GM23338 (cell line): ENCODE results near the gene DENR.

ENCODE experiments used
- CTCF ChIP-seq, 2 experiments: fragments of 200-600 bp in 1 of 2; sonication (generic) in 1 of 2; conservative IDR thresholded peaks; 2 replicates each; pipeline versions ENCODE4 v1.5.1 to v1.6.1; 2016 to 2017; ENCODE audit warnings: antibody characterized with exemption in 2 of 2, low read depth in 2 of 2, mild to moderate bottlenecking in 2 of 2, moderate library complexity in 1 of 2
- EZH2 ChIP-seq: fragments of 200-600 bp; sonication (generic); IDR thresholded peaks from one replicate; pipeline ENCODE4 v1.8.0; 2017; ENCODE audit warnings: antibody characterized with exemption, mild to moderate bottlenecking, low read depth; ENCODE audit not compliant: unreplicated experiment
- EZH2phosphoT487 ChIP-seq: fragments of 200-600 bp; sonication (generic); IDR thresholded peaks from one replicate; pipeline ENCODE4 v1.8.1; 2018; ENCODE audit warnings: antibody characterized with exemption; ENCODE audit not compliant: unreplicated experiment
- POLR2AphosphoS5 ChIP-seq: IDR thresholded peaks from 2 replicates; pipeline ENCODE4 v1.6.1; 2016; ENCODE audit warnings: antibody characterized with exemption, low read depth

DNA sequence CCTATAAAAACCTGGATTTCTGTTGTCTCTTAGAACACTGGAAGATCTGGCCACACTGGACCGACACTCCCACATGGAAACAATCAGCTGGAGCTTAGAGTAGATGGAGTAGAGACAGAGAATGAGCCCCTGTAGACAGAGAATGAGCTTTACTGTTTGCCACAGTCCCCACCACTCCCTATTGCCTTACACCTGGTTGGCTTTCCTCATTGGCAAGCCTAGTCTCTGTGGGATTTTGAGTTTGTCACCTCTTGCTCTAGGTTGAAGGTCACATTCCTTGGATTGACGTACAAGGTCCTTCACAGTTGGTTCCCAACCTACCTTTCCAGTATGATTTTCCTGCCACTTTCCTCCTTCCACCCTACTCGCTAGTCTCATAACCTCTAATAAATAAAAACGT is 20.0 kb upstream of the DENR start:
- TF ChIP-seq CTCF (conservative IDR thresholded peaks at IDR 0.05; ENCODE audit: low read depth in 2 of 2) (no peak), EZH2phosphoT487 (no peak), POLR2AphosphoS5 (no peak), EZH2 (no peak)
